Measurements from ENCODE around the gene CDH13.
A peak's percentile ranks its signal among the peaks of the same experiment; 100 is the strongest.

CDH13 gene

GRCh38 chr16:82992786-82993185, 366.0 kb downstream of the CDH13 start:
- no peak for ATAC-seq
- TF ChIP-seq OSR1 (CRISPR knock-in tag; IDR thresholded peaks at IDR 0.05) = no peak
- no peak for TF ChIP-seq GLIS3 (CRISPR knock-in tag; IDR thresholded peaks at IDR 0.05)
- TF ChIP-seq ZNF8 (CRISPR knock-in tag; IDR thresholded peaks at IDR 0.05) = no peak
- no peak for TF ChIP-seq CSDC2 (CRISPR knock-in tag; IDR thresholded peaks at IDR 0.05)

- no peak for ATAC-seq
- TF ChIP-seq GLIS3 (CRISPR knock-in tag; IDR thresholded peaks at IDR 0.05) = no peak
- no peak for TF ChIP-seq CSRNP3 (CRISPR knock-in tag; IDR thresholded peaks at IDR 0.05)
- no peak for TF ChIP-seq ARNTL (CRISPR knock-in tag; IDR thresholded peaks at IDR 0.05; ENCODE audit: borderline replicate concordance, low read depth)
- TF ChIP-seq TSHZ2 (CRISPR knock-in tag; IDR thresholded peaks at IDR 0.05) = no peak
- no peak for TF ChIP-seq SNAI2 (CRISPR knock-in tag; IDR thresholded peaks at IDR 0.05)
- no peak for TF ChIP-seq RARB (CRISPR knock-in tag; IDR thresholded peaks at IDR 0.05)
- TF ChIP-seq POU6F1 (CRISPR knock-in tag; IDR thresholded peaks at IDR 0.05; ENCODE audit: borderline replicate concordance, low read depth) = no peak
- no peak for TF ChIP-seq ZNF8 (CRISPR knock-in tag; IDR thresholded peaks at IDR 0.05)
- TF ChIP-seq ESRRG (CRISPR knock-in tag; IDR thresholded peaks at IDR 0.05) = no peak
Measured at GRCh38 chr16:82993415-82993814, 366.6 kb downstream of the CDH13 start.

GRCh38 chr16:82993926-82994325, 367.2 kb downstream of the CDH13 start:
- no peak for ATAC-seq
- TF ChIP-seq GLIS3 (CRISPR knock-in tag; IDR thresholded peaks at IDR 0.05) (no peak), ZC3H10 (CRISPR knock-in tag; IDR thresholded peaks at IDR 0.05) (no peak), RARB (CRISPR knock-in tag; IDR thresholded peaks at IDR 0.05) (no peak), BACH2 (CRISPR knock-in tag; IDR thresholded peaks at IDR 0.05; ENCODE audit: borderline replicate concordance) (no peak), ARNTL (CRISPR knock-in tag; IDR thresholded peaks at IDR 0.05; ENCODE audit: borderline replicate concordance, low read depth) (no peak), POU6F1 (CRISPR knock-in tag; IDR thresholded peaks at IDR 0.05; ENCODE audit: borderline replicate concordance, low read depth) (no peak), CSRNP3 (CRISPR knock-in tag; IDR thresholded peaks at IDR 0.05) (no peak), PATZ1 (CRISPR knock-in tag; IDR thresholded peaks at IDR 0.05; ENCODE audit: borderline replicate concordance) (no peak), PPARA (CRISPR knock-in tag; IDR thresholded peaks at IDR 0.05; ENCODE audit: borderline replicate concordance) (no peak)

GRCh38 chr16:82995286-82995923, 368.6 kb downstream of the CDH13 start:
- TF ChIP-seq PATZ1 (CRISPR knock-in tag; IDR thresholded peaks at IDR 0.05; ENCODE audit: borderline replicate concordance) (no peak), BACH2 (CRISPR knock-in tag; IDR thresholded peaks at IDR 0.05; ENCODE audit: borderline replicate concordance) (no peak), OSR1 (CRISPR knock-in tag; IDR thresholded peaks at IDR 0.05) (no peak), POU6F1 (CRISPR knock-in tag; IDR thresholded peaks at IDR 0.05; ENCODE audit: borderline replicate concordance, low read depth) (no peak), RARB (CRISPR knock-in tag; IDR thresholded peaks at IDR 0.05) (no peak), CREB5 (CRISPR knock-in tag; IDR thresholded peaks at IDR 0.05; ENCODE audit: low read depth) (no peak)
- ATAC-seq = peak; percentile 76

All from SK-N-SH treated with all-trans-retinoic acid at 6 μM for 48 hours (cell line).